Kidney epithelial cell (primary cell): ENCODE results near the gene ATP1B2. TPM values are rescaled to one million over a fixed set of nuclear protein-coding genes. Genes with fewer than 3 reads are reported as not detected.
"Not testable (repeated sequence)": the region's sequence is repeated elsewhere in the genome, so short reads cannot be mapped to it uniquely, and the experiment has no call there.

Experiments
- DNase-seq: peaks from one replicate; pipeline ENCODE4 v3.0.0-alpha.2; 2010; ENCODE audit warnings: low read depth
- H3K27me3 ChIP-seq: 2 replicates; pipeline ENCODE4 v1.6.0; 2011; ENCODE audit warnings: low read length; ENCODE audit not compliant: control insufficient read depth, insufficient read depth
- H3K36me3 ChIP-seq: 2 replicates; pipeline ENCODE4 v1.5.1; 2011; ENCODE audit warnings: low read length; ENCODE audit not compliant: control insufficient read depth, insufficient read depth
- H3K4me3 ChIP-seq: 2 replicates; pipeline ENCODE4 v1.5.1; 2011; ENCODE audit warnings: low read depth, mild to moderate bottlenecking, control low read depth, low read length
- CTCF ChIP-seq: IDR thresholded peaks from 2 replicates; pipeline ENCODE4 v1.5.1; 2011; ENCODE audit warnings: mild to moderate bottlenecking, moderate library complexity, low read length, control low read depth, inconsistent platforms; ENCODE audit not compliant: insufficient read depth, poor library complexity, severe bottlenecking
- total RNA-seq: library from RNA; depleted of rRNA; stranded (reverse); fragments of >200 nt; gene quantifications from 2 replicates; pipeline ENCODE4 v1.2.3, GENCODE V29; 2015

The ATP1B2 gene
- total RNA-seq, 1 donor from 2014 or later = not detected

DNA sequence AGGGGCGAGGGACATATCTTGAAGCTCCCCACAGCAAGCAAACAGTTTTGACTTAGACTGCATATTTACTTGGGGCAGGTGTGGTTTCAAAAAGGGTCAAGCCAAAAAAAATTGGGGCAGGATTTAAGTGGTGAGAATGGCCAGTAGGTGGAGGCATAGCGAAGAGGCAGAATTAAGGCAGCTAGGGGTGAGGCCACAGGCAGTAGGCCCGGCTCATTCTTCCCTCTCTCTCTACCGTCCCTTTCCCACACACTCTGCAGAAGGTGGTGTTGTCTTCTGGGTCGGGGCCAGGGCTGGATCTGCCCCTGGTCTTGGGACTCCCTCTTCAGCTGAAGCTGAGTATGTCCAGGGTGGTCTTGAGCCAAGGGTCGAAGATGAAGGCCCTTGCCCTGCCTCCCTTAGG lies 18.2 kb upstream of the ATP1B2 start:
- Histone ChIP-seq H3K4me3 (no peak overlapping the region), H3K36me3 (no peaks in the 10 kb centered on the region), H3K27me3 (peaks cover 2% of the 10 kb centered on the region)
- peak; percentile 47 for TF ChIP-seq CTCF
- DNase-seq = no peak

GRCh38 chr17:7633093-7633492 lies 17.6 kb upstream of the ATP1B2 start:
- Histone ChIP-seq H3K27me3 (peaks cover 2% of the 10 kb centered on the region), H3K4me3 (no peak overlapping the region), H3K36me3 (no peaks in the 10 kb centered on the region)
- TF ChIP-seq CTCF = no peak
- no peak for DNase-seq

DNA sequence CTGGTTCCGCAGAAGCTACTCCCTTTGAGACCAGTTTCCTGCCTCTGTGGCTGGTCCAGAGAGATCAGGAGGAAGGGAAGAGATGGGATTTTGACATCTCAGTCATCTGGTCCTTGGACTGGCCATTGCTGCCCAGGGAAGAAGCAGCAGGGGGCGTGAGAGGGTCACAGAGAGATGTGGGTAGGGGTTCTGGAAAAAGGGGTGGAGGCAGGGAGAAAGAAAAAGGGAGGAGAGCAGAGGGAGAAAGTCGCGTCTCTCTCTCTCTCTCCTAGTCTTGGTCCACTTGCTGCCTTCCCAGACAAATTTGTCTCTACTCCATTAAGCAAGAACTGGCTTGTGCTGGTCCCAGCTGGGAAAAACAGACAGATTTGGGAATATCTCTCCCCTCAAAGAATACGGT lies 16.3 kb upstream of the ATP1B2 start:
- TF ChIP-seq CTCF = peak; percentile 61
- Histone ChIP-seq H3K4me3 (no peak overlapping the region), H3K27me3 (peaks cover 2% of the 10 kb centered on the region), H3K36me3 (no peaks in the 10 kb centered on the region)
- no peak for DNase-seq

DNA sequence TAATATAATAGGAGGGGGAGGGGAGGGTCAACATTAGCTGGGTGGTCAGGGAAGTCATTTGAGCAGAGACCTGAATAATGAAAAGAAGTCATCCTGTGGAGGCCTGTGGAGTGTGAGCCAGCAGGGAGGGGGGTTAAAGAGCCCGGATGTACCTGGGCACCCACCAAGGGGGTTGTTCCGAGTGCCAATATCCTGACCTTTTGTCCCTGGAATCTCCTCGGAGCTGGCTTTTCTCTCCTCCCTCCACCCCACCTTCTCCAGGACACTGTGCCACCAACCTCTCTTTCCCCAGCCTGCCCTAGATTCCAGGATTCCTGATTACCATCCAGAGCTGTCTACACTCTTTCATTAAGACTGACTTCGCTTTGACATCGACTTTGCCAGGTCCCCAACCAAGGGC lies 14.6 kb upstream of the ATP1B2 start:
- H3K4me3 ChIP-seq = no peak overlapping the region
- no peak for DNase-seq
- no peaks in the 10 kb centered on the region for H3K36me3 ChIP-seq
- no peak for TF ChIP-seq CTCF
- peaks cover 2% of the 10 kb centered on the region for H3K27me3 ChIP-seq

GRCh38 chr17:7640783-7641182 lies 9.9 kb upstream of the ATP1B2 start:
- no peaks in the 10 kb centered on the region for H3K27me3 ChIP-seq
- no peaks in the 10 kb centered on the region for H3K36me3 ChIP-seq
- H3K4me3 ChIP-seq = no peak overlapping the region
- DNase-seq = no peak
- TF ChIP-seq CTCF = no peak

DNA sequence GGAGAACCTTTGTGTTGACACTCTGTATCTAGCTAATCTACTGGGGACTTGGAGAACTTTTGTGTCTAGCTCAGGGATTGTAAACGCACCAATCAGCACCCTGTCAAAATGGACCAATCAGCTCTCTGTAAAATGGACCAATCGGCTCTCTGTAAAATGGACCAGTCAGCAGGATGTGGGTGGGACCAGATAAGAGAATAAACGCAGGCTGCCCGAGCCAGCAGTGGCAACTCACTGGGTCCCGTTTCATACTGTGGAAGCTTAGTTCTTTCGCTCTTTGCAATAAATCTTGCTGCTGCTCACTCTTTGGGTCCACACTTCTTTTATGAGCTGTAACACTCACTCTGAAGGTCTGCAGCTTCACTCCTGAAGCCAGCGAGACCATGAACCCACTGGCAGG lies 9.1 kb upstream of the ATP1B2 start:
- not testable (repeated sequence) for DNase-seq, H3K27me3 ChIP-seq, H3K4me3 ChIP-seq, H3K36me3 ChIP-seq

GRCh38 chr17:7644775-7645174 lies 6.0 kb upstream of the ATP1B2 start:
- no peaks in the 10 kb centered on the region for H3K36me3 ChIP-seq
- H3K4me3 ChIP-seq = no peak overlapping the region
- H3K27me3 ChIP-seq = peaks cover under 1% of the 10 kb centered on the region
- TF ChIP-seq CTCF = no peak
- DNase-seq = no peak
